Activated CD4-positive, alpha-beta memory T cell treated with anti-CD3 and anti-CD28 coated beads for 36 hours (primary cell): ENCODE results near the gene SKA3. TPM values are rescaled to one million over a fixed set of nuclear protein-coding genes. Genes with fewer than 3 reads are reported as not detected.
A peak's percentile ranks its signal among the peaks of the same experiment; 100 is the strongest.
"Not testable (repeated sequence)": the region's sequence is repeated elsewhere in the genome, so short reads cannot be mapped to it uniquely, and the experiment has no call there.

ENCODE experiments used
- CTCF ChIA-PET: fragments of 350-600 bp; sonication (Branson Sonifier 250); formaldehyde crosslinking; loops from one replicate; lab custom pipeline; 2021; ENCODE audit warnings: antibody characterized with exemption, inconsistent platforms; lab: Charles Lee
- POLR2A ChIA-PET: fragments of 350-600 bp; sonication (Branson Sonifier 250); formaldehyde crosslinking; loops from one replicate; lab custom pipeline; 2021; ENCODE audit warnings: antibody characterized with exemption; lab: Charles Lee
- DNase-seq: peaks from one replicate; pipeline ENCODE4 v3.0.0-alpha.2; 2020
- H3K27ac Mint-ChIP-seq: one replicate; pipeline ENCODE4 v1.8.0; 2021; ENCODE audit warnings: mixed read lengths
- H3K27me3 Mint-ChIP-seq: one replicate; pipeline ENCODE4 v1.8.0; 2021; ENCODE audit warnings: mixed read lengths
- H3K36me3 Mint-ChIP-seq: one replicate; pipeline ENCODE4 v1.8.0; 2021; ENCODE audit warnings: mixed read lengths
- H3K4me1 Mint-ChIP-seq: one replicate; pipeline ENCODE4 v1.8.0; 2021; ENCODE audit warnings: low read depth, mixed read lengths
- H3K4me3 Mint-ChIP-seq: one replicate; pipeline ENCODE4 v1.8.0; 2021; ENCODE audit warnings: mild to moderate bottlenecking, mixed read lengths
- H3K9me3 Mint-ChIP-seq: one replicate; pipeline ENCODE4 v1.8.0; 2021; ENCODE audit warnings: mixed read lengths
- intact Hi-C: fragments of 100-400 bp; cut with micrococcal nuclease; formaldehyde crosslinking; loops from one replicate; pipeline ENCODE4 v1.15.1; 2023
- total RNA-seq, 2 experiments: library from RNA; stranded (reverse); gene quantifications; one replicate each; pipeline ENCODE4 v1.2.3, GENCODE V29; 2021

Gene SKA3
- total RNA-seq = 10 to 100 TPM; 34.0 to 36.2 TPM

DNA sequence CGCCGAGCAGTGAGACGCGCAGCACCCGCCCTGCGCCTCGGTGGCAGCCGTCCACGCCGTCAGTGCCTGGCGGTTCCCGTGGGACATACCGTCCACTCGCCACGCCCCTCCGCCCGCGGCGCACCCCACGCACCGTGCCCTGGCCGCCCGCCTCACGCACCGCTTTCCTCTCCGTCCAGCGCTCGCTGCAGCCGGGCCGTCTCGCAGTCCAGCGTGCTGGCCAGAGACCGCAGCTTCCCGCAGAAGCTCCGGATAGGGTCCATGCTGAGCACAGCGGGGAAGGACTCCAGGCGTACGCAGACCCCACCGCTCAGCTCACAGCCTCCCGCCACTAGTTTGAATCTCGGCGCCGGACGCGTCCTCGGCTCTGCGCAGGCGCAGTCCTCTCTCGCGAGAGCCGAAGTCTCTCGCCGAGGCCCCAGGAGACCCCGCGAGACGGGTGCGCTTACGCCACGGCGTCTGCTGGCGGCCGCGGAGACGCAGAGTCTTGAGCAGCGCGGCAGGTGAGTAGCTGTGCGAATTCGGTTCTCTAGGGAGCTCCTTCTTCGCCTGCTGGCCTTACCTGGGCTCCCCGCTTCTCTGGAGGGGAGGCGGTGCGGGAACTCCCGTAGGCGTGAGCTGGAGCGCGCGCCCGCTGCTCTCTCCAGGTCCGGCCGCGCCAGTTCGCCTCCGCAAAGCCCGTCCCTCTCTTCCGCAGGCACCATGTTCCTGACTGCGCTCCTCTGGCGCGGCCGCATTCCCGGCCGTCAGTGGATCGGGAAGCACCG, at the start of gene SKA3, which contains the start of gene MRPL57:
Gene SKA3, minus strand, starts transcription at position 338 of the 767 bp plus-strand sequence. Its CDS starts 75 bp downstream, at position 263.
Gene MRPL57, plus strand, starts transcription at position 444 of the 767 bp plus-strand sequence. Its CDS starts 259 bp downstream, at position 703.
- Mint-ChIP-seq H3K36me3 (peaks cover 18% of the 10 kb centered on the region), H3K4me1 (peaks cover 18% of the 10 kb centered on the region), H3K27me3 (no peaks in the 10 kb centered on the region), H3K4me3 (peak within 1 kb of the TSS; percentile 99), H3K9me3 (no peaks in the 10 kb centered on the region), H3K27ac (peak within 1 kb of the TSS; percentile 96)
- CTCF ChIA-PET = interaction anchor here (0.7 to 3.4 kb wide), 10 partner anchors 12 to 473 kb away, joined by 3 to 17 read pairs (median 5); partner anchors contain the start of gene IL17D
- DNase-seq = peak; percentile 96
- POLR2A ChIA-PET = interaction anchor here (0.6 to 2.2 kb wide), 17 partner anchors 8 to 650 kb away, joined by 3 to 10 read pairs (median 4); partner anchors contain the start of genes LATS2, MICU2, XPO4 and ZDHHC20
- intact Hi-C loops = loop anchor here (1.0 to 10.0 kb wide), 5 partner anchors 122 to 496 kb away; partner anchors contain the start of genes EEF1AKMT1, FGF9 and XPO4

DNA sequence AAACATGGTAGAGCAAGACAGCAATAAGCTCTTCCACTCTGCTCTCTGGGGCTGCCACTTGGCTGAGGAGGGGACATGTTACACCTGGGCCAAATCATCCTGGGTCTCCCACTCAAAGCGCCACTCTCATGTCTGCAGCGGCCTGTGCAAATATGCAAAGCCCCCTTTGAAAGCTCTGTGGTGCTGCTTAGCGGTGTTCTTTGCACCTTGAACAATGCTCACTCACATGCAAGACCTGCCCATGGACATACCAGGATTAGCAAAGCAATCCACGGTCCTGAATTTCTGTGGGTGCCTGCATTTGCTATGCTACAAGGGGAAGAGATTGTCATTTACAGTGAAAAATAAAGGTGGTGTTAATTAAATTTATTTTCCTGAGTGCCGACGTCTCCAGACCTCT, 48.7 kb upstream of the SKA3 start:
- no peak for DNase-seq
- intact Hi-C loops = no loop called here
- no peak overlapping the region for H3K4me3 Mint-ChIP-seq
- H3K27ac Mint-ChIP-seq = no peak overlapping the region
- peaks cover 10% of the 10 kb centered on the region for H3K27me3 Mint-ChIP-seq
- H3K9me3 Mint-ChIP-seq = peaks cover 12% of the 10 kb centered on the region
- ChIA-PET CTCF (no interaction called here), POLR2A (no interaction called here)
- H3K4me1 Mint-ChIP-seq = no peaks in the 10 kb centered on the region
- H3K36me3 Mint-ChIP-seq = no peaks in the 10 kb centered on the region

DNA sequence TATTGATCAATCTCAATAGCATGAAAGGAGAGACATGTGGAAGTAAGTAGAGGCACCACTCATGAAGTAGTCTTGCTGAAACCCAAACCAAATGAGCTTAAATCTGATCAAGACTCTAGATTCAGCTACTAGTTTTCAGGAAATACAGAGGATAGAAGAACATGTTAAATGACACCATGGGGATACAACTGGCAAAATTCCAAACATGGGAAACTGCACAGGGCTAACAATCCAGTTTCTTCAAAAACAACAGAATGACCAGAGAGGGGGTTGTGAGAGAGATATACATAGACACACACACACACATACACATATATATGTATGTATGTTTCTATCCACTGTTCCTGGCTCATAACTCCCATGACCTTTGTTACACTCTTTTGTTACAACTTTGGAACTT, 44.9 kb upstream of the SKA3 start:
- Mint-ChIP-seq H3K36me3 (no peaks in the 10 kb centered on the region), H3K4me1 (peaks cover 16% of the 10 kb centered on the region), H3K9me3 (peaks cover 12% of the 10 kb centered on the region), H3K27ac (no peak overlapping the region), H3K27me3 (peaks cover 10% of the 10 kb centered on the region), H3K4me3 (no peak overlapping the region)
- no peak for DNase-seq
- CTCF ChIA-PET = no interaction called here
- intact Hi-C loops = no loop called here
- POLR2A ChIA-PET = no interaction called here

DNA sequence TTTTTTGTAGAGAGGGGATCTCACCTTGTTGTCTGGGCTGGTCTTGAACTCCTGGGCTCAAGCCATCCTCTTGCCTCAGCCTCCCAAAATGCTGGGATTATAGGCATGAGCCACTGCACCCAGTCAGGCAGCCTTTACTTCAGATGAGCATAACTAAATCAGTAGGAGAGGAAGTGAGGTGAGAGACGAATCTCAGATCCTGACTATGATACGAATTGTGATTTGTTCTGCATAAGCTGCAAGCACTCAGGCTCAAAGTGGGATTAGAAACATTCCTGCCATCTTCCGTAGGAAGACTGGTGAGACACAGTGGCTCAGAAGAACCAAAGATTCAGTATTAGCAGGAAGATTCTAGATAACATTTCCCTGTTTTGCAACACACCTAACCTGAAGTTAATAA, 43.4 kb upstream of the SKA3 start:
- DNase-seq, H3K4me3 Mint-ChIP-seq, H3K36me3 Mint-ChIP-seq, intact Hi-C loops, H3K27ac Mint-ChIP-seq: not testable (repeated sequence)
- Mint-ChIP-seq H3K27me3 (peaks cover 14% of the 10 kb centered on the region), H3K4me1 (peaks cover 16% of the 10 kb centered on the region), H3K9me3 (peaks cover 12% of the 10 kb centered on the region)
- CTCF ChIA-PET = interaction anchor here (0.6 to 1.5 kb wide), 4 partner anchors 8 to 258 kb away, joined by 3 to 7 read pairs (median 3); no protein-coding TSS in a partner anchor
- POLR2A ChIA-PET = interaction anchor here (0.6 to 1.5 kb wide), 2 partner anchors 43 to 287 kb away, joined by 4 to 5 read pairs; partner anchors contain the start of genes MRPL57 and SKA3

DNA sequence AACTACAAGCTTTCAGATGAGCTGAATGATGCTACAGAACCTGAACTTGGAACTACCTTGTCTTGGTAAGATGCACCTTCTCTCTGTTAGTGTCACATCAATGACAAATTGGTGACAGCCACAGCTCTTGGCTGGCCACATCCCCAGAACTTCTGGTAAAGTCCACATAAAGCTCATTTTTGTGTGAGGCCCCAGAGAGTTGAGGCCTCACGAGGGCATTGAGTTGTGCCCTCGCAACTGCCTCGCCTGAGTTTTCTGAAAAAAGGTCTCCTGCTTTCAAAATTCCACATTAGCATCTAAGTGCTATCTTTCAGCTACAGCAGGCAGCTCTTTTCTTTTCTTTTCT, 42.7 kb upstream of the SKA3 start:
- Mint-ChIP-seq H3K27ac (no peak overlapping the region), H3K4me3 (no peak overlapping the region), H3K9me3 (peaks cover 12% of the 10 kb centered on the region), H3K36me3 (no peaks in the 10 kb centered on the region), H3K4me1 (peaks cover 16% of the 10 kb centered on the region), H3K27me3 (peaks cover 8% of the 10 kb centered on the region)
- ChIA-PET POLR2A (interaction anchor here (1.5 kb wide), 1 partner anchor 42 kb away, joined by 5 read pairs; the partner anchor contains the start of genes MRPL57 and SKA3), CTCF (interaction anchor here (0.8 to 1.5 kb wide), 3 partner anchors 9 to 78 kb away, joined by 3 to 7 read pairs (median 3); no protein-coding TSS in a partner anchor)
- peak; percentile 32 for DNase-seq
- intact Hi-C loops = no loop called here

DNA sequence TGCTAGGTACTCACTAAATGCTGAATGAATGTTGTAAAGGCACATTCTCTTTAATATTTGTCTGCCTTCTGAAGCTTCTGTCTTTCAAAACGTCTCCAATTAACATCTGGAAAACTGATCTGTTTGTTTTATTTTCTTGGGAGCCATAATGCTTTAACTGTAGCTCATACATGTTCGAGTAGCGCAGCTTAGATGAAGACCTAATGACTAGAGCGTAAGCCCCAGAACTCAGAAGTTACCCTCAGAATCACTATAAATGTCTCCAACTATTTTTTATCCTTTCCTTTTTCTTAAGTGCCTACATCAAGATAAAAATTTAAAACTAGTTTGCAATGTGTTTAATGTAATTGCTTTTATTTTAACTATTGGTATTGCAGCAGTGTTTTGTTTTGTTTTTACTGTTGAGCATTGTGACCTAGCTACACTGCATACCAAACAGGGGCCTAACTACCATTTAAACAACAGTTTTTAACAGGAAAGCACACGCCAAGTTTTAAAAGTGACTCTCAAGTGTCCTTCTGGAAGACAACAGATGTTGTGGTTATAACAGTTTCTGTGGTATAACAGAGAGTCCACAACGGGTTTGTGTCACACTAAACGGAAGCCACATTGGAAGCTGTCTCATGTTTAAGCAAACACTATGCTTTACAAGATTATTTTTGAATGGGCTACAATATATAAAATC, 42.1 kb upstream of the SKA3 start:
- Mint-ChIP-seq H3K36me3 (no peaks in the 10 kb centered on the region), H3K9me3 (peaks cover 12% of the 10 kb centered on the region), H3K4me3 (no peak overlapping the region), H3K27ac (no peak overlapping the region), H3K4me1 (peaks cover 16% of the 10 kb centered on the region), H3K27me3 (peaks cover 7% of the 10 kb centered on the region)
- ChIA-PET CTCF (interaction anchor here (0.8 to 1.5 kb wide), 4 partner anchors 10 to 258 kb away, joined by 3 to 7 read pairs (median 3); no protein-coding TSS in a partner anchor), POLR2A (interaction anchor here (1.5 kb wide), 1 partner anchor 42 kb away, joined by 5 read pairs; the partner anchor contains the start of genes MRPL57 and SKA3)
- DNase-seq = peak; percentile 24
- intact Hi-C loops = no loop called here

- ChIA-PET POLR2A (no interaction called here), CTCF (no interaction called here)
- Mint-ChIP-seq H3K4me3 (no peak overlapping the region), H3K4me1 (peaks cover 16% of the 10 kb centered on the region), H3K36me3 (peaks cover 4% of the 10 kb centered on the region), H3K27me3 (peaks cover 22% of the 10 kb centered on the region), H3K9me3 (peaks cover 17% of the 10 kb centered on the region), H3K27ac (no peak overlapping the region)
- no peak for DNase-seq
- intact Hi-C loops = no loop called here
These were observed 40.0 kb upstream of the SKA3 start for GRCh38 chr13:21216332-21216731.

DNA sequence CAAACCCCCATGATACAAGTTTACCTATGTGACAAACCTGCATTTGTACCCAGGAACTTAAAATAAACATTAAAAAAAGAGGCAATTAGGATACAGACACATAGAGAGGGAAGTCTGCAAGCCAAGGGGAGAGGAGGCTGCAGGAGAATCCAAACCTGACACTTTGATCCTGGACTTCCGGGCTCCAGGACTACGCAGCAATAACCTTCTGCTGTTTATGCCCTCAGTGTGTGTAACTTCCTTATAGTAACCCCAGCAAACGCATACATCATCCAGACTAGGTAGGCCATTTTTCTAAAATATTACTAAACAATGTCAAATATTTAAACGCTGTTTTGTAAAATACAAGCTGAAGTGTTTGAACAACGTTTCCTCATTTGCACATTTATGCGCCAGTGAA, 39.1 kb upstream of the SKA3 start:
- CTCF ChIA-PET, H3K27ac Mint-ChIP-seq, intact Hi-C loops, H3K36me3 Mint-ChIP-seq, DNase-seq, H3K4me3 Mint-ChIP-seq, POLR2A ChIA-PET: not testable (repeated sequence)
- peaks cover 26% of the 10 kb centered on the region for H3K27me3 Mint-ChIP-seq
- peaks cover 16% of the 10 kb centered on the region for H3K4me1 Mint-ChIP-seq
- H3K9me3 Mint-ChIP-seq = peaks cover 13% of the 10 kb centered on the region

GRCh38 chr13:21212138-21212775, 35.9 kb upstream of the SKA3 start:
- H3K27ac Mint-ChIP-seq = no peak overlapping the region
- no peak overlapping the region for H3K4me3 Mint-ChIP-seq
- H3K4me1 Mint-ChIP-seq = no peaks in the 10 kb centered on the region
- intact Hi-C loops = no loop called here
- peaks cover 4% of the 10 kb centered on the region for H3K36me3 Mint-ChIP-seq
- no peak for DNase-seq
- peaks cover 13% of the 10 kb centered on the region for H3K9me3 Mint-ChIP-seq
- ChIA-PET CTCF (no interaction called here), POLR2A (no interaction called here)
- H3K27me3 Mint-ChIP-seq = peaks cover 26% of the 10 kb centered on the region

DNA sequence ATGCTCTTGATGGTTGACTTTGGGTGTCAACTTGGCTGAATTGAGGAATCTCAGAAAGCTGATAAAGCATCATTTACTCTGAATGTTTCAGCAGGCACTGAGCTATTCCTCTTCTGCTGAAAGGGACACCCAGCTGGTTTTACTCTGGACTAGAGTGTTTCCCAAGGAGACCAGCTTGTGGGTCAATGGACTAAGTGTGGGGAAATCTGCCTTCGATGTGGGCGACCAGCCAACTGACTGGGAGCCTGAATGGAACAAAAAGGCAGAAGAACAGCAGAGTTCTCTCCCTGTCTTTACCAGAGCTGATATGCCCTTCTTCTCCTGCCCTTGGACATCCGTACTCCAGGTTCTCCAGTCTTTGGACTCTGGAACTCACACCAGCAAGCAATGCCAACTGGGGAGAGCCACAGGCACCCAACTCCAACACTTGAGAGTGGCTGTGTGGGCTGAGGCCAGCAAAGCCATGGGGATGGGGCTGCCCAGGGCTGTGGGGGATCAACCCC, 32.4 kb upstream of the SKA3 start:
- no peak overlapping the region for H3K27ac Mint-ChIP-seq
- no peak overlapping the region for H3K4me3 Mint-ChIP-seq
- CTCF ChIA-PET = no interaction called here
- H3K9me3 Mint-ChIP-seq = peaks cover 13% of the 10 kb centered on the region
- DNase-seq = no peak
- intact Hi-C loops = no loop called here
- POLR2A ChIA-PET = no interaction called here
- H3K27me3 Mint-ChIP-seq = peaks cover 23% of the 10 kb centered on the region
- H3K4me1 Mint-ChIP-seq = no peaks in the 10 kb centered on the region
- peaks cover 4% of the 10 kb centered on the region for H3K36me3 Mint-ChIP-seq

DNA sequence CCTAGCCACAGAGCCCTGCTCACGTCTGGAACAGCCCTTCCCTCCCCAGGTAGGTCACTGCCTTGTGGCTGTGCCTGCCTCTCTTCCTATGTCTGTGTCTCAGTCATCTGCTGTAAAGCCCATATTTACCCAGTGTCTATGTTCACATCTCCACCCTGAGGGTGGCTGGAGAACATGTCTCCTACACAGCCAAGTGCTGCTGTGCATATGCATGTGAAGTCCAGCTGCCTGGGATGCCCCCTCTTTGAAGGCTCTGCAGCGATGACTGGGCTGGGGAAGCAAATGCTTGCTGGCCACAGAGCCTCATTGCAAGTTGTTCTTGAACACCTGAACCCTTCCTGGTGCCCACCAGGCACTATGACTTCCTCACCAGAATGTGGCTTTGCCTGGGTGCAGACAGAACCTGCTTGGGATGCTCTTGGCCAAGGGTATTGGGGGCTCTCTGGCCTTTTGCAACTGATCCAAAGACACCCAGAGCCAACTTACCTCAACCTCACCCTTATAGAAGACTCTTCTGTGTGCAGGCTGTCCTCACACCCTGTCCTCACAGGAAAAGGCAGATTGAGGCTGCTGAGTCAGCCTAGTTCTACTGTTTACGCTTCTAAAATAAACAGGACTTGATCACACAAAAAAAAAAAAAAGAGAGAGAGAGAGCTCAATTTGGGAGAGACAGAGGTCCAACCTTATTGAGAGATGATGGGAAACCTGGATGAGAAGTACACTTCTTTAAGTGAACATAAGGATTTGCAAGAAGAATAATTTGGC, 26.6 kb upstream of the SKA3 start:
- Mint-ChIP-seq H3K27me3 (peaks cover 8% of the 10 kb centered on the region), H3K4me1 (no peaks in the 10 kb centered on the region), H3K36me3 (no peaks in the 10 kb centered on the region), H3K9me3 (peaks cover 9% of the 10 kb centered on the region), H3K27ac (no peak overlapping the region), H3K4me3 (no peak overlapping the region)
- no peak for DNase-seq
- intact Hi-C loops = no loop called here
- ChIA-PET CTCF (no interaction called here), POLR2A (no interaction called here)
